GM10248 (cell line): ENCODE data around the gene AAGAB.

Experiments used
- CTCF ChIA-PET: fragments of 300-600 bp; sonication (Branson Sonifier 250); formaldehyde crosslinking; extraction: SDS; loops from one replicate; lab custom pipeline; 2021; ENCODE audit warnings: antibody characterized with exemption; lab: Yijun Ruan, JAX
- POLR2A ChIA-PET: fragments of 350-650 bp; sonication (Branson Sonifier 250); formaldehyde crosslinking; extraction: SDS; loops from one replicate; lab custom pipeline; 2020; ENCODE audit warnings: antibody characterized with exemption; lab: Yijun Ruan, JAX
- DNase-seq: peaks from one replicate; pipeline ENCODE4 v3.0.0; 2012; ENCODE audit errors: extremely low spot score
- CTCF ChIP-seq: IDR thresholded peaks from 2 replicates; pipeline ENCODE4 v1.5.1; 2012; ENCODE audit warnings: mild to moderate bottlenecking, low read depth; ENCODE audit errors: extremely low read depth, missing control alignments, control extremely low read depth

AAGAB gene

GRCh38 chr15:67186688-67187087, 67.8 kb downstream of the AAGAB start:
- TF ChIP-seq CTCF, result no peak
- DNase-seq, result no peak
- ChIA-PET CTCF (interaction anchor here (1.1 to 2.1 kb wide), 3 partner anchors 10 to 21 kb away, joined by 3 to 6 read pairs (median 4); no protein-coding TSS in a partner anchor), POLR2A (no interaction called here)

DNA sequence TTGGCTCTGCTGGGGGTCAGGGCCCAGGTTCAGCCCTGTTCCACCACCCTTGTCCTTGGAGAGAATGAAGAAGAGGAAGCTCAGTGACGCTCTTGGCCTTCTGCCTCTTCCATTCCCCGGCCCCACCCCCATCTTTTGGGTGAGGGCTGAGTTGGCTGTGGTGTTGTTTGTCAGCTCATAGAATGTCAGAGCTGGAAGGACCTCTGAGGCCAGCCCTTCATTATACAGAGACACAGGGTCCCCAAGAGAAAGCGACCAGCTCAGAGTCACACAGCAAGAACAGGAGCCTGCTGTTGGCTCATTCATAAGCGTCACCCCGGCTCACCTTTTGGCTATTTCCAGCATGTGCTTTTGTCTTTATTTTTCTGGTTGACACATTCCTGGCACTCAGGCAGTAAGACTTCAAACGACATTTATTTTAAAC, 68.2 kb downstream of the AAGAB start:
- no peak for DNase-seq
- CTCF ChIA-PET, result interaction anchor here (1.3 to 2.1 kb wide), 2 partner anchors 13 to 22 kb away, joined by 4 to 6 read pairs; no protein-coding TSS in a partner anchor
- TF ChIP-seq CTCF, result no peak
- POLR2A ChIA-PET, result no interaction called here

GRCh38 chr15:67185621-67186225, 68.7 kb downstream of the AAGAB start:
- POLR2A ChIA-PET, result no interaction called here
- no peak for TF ChIP-seq CTCF
- CTCF ChIA-PET, result interaction anchor here (2.1 kb wide), 1 partner anchor 14 kb away, joined by 6 read pairs; no protein-coding TSS in a partner anchor
- DNase-seq, result no peak

DNA sequence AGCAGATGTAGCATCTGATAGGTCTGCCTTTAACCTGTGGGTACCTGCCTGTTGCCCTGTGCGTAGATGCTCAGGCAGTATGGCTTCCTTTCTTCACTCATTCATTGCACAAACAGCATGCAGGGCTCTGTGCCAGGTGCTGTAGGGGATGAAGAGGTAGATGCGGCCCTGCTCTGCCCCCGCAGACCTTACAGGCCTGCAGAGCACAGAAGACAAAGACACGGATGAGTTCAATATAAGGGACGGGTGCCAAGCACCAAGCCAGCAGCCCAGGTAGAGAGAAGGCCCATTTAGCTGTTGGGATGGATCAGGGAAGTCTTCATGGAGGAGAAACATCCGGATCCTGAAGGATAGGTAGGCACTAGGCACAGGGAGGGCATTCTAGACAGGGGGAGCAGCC, 69.4 kb downstream of the AAGAB start:
- DNase-seq, result no peak
- CTCF ChIA-PET, result no interaction called here

DNA sequence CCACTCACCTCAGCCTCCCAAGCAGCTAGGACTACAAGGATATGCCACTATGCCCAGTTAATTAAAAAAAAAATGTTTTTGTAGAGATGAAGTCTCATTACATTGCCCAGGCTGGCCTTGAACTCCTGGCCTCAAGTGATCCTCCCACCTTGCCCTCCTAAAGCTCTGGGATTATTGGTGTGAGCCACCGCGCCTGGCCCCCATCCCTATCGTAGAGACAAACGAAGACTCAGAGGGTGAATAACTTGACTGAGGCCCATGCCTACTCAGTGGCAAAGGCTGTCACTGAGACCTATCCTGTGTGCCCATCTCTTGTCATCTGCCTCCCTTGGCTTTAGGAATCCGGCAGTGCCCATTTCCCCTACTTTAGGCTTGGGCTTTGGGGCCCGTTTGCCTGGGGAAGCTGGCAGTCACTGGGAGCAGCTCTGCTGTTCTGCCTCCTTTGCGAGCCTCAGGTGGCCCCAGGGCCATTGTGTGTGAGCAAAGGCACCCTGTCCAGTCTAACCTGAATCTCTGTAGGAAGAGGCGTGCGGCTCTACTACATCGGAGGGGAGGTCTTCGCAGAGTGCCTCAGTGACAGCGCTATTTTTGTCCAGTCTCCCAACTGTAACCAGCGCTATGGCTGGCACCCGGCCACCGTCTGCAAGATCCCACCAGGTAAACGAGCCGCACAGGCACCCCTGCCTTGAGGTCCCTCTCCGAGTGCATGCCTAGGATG, 70.1 kb downstream of the AAGAB start:
- no peak for DNase-seq
- POLR2A ChIA-PET, result no interaction called here
- CTCF ChIA-PET, result interaction anchor here (1.3 kb wide), 1 partner anchor 14 kb away, joined by 6 read pairs; no protein-coding TSS in a partner anchor
- TF ChIP-seq CTCF, result no peak

More for the DNA sequence above, 69.4 kb downstream of the AAGAB start:
- POLR2A ChIA-PET, result no interaction called here
- TF ChIP-seq CTCF, result no peak

DNA sequence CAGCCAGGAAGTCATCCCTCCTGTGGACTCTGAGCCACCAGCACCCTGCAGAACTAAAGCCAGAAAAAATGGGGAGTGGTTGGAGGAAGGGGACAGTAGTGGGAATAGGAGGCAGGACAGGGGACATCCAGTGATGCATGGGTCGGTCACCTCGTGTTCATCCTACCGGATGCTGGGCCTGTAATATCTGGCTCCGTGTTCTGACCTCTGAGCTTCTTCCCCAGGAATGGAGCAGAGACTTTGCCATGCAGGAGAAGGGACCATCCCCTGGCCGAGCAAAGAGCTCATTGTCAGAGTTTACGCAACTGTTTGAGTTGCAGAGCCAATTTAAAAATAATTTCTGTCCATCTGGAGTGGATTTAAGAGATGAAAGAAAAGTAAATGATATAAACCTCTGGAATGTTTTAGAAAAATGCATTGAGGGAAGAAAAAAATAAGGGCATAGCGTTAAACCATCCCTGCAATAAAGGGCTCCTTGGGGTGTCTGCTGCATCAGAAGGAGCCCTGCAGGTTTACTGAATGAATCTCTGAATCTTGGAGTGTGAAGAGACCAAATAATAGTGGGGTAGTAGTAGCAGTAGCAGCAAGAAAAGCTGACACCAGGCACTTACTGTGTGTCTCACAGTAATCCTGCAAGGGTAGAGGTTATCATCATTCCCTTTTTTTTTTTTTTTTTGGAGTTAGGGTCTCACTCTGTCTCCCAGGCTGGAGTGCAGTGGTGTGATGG, 70.9 kb downstream of the AAGAB start:
- TF ChIP-seq CTCF, result no peak
- POLR2A ChIA-PET, result no interaction called here
- DNase-seq, result no peak
- CTCF ChIA-PET, result interaction anchor here (1.3 to 1.8 kb wide), 2 partner anchors 15 to 237 kb away, joined by 5 to 6 read pairs; no protein-coding TSS in a partner anchor
